Panc1 (cell line): Measurements from ENCODE around the gene FAN1.

ENCODE experiments used
- POLR2AphosphoS5 ChIP-seq: IDR thresholded peaks from 2 replicates; pipeline ENCODE4 v1.6.1; 2012; ENCODE audit warnings: mild to moderate bottlenecking, low read depth, low read length, moderate library complexity
- SIN3A ChIP-seq: IDR thresholded peaks from 2 replicates; pipeline ENCODE4 v1.6.1; 2012; ENCODE audit warnings: low read depth, mild to moderate bottlenecking, low read length, moderate library complexity, borderline replicate concordance; ENCODE audit not compliant: insufficient read depth
- TF ChIP-seq, protein P1 (sequence below): fragments of 450-650 bp; IDR thresholded peaks from 2 replicates; pipeline ENCODE4 v1.5.1; 2017; ENCODE audit warnings: mild to moderate bottlenecking

DNA sequence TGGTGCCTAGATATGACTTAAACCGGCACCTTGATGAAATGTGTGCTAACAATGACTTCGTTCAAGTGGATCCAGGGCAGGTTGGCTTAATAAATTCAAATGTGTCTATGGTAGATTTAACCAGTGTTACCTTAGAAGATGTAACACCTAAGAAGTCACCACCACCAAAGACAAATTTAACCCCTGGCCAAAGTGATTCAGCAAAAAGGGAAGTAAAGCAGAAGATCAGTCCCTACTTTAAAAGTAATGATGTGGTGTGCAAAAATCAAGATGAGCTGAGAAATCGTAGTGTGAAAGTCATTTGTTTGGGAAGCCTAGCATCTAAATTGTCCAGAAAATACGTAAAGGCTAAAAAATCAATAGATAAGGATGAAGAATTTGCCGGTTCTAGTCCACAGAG is 1.1 kb downstream of the FAN1 start:
- TF ChIP-seq, protein P1, sequence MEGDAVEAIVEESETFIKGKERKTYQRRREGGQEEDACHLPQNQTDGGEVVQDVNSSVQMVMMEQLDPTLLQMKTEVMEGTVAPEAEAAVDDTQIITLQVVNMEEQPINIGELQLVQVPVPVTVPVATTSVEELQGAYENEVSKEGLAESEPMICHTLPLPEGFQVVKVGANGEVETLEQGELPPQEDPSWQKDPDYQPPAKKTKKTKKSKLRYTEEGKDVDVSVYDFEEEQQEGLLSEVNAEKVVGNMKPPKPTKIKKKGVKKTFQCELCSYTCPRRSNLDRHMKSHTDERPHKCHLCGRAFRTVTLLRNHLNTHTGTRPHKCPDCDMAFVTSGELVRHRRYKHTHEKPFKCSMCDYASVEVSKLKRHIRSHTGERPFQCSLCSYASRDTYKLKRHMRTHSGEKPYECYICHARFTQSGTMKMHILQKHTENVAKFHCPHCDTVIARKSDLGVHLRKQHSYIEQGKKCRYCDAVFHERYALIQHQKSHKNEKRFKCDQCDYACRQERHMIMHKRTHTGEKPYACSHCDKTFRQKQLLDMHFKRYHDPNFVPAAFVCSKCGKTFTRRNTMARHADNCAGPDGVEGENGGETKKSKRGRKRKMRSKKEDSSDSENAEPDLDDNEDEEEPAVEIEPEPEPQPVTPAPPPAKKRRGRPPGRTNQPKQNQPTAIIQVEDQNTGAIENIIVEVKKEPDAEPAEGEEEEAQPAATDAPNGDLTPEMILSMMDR = no peak
- TF ChIP-seq POLR2AphosphoS5 = no peak
- TF ChIP-seq SIN3A = no peak
